ENCODE results near the gene NDC1.

DNA sequence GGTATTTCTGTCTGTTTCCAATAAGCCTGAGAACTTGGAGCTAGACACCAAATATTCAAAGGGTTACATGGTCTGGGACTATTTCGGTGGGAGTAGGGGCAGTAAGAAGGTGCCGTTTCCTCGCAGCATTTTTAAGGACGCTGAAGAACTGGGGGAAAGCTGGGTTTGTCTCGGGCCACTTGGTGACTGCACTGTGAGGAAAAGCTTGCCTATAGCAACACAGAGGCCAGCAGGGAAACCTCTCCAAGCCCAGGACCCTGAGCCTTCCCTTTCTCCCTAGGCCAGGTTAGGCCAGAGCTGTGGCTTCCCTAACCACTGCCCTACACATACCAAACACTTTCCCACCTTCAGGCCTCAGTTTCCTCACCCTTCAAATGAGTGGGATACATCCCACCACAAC, 102.4 kb downstream of the NDC1 start:
- TF ChIP-seq, protein P1, sequence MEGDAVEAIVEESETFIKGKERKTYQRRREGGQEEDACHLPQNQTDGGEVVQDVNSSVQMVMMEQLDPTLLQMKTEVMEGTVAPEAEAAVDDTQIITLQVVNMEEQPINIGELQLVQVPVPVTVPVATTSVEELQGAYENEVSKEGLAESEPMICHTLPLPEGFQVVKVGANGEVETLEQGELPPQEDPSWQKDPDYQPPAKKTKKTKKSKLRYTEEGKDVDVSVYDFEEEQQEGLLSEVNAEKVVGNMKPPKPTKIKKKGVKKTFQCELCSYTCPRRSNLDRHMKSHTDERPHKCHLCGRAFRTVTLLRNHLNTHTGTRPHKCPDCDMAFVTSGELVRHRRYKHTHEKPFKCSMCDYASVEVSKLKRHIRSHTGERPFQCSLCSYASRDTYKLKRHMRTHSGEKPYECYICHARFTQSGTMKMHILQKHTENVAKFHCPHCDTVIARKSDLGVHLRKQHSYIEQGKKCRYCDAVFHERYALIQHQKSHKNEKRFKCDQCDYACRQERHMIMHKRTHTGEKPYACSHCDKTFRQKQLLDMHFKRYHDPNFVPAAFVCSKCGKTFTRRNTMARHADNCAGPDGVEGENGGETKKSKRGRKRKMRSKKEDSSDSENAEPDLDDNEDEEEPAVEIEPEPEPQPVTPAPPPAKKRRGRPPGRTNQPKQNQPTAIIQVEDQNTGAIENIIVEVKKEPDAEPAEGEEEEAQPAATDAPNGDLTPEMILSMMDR (IDR thresholded peaks at IDR 0.05) = no peak
- TF ChIP-seq, protein P2, sequence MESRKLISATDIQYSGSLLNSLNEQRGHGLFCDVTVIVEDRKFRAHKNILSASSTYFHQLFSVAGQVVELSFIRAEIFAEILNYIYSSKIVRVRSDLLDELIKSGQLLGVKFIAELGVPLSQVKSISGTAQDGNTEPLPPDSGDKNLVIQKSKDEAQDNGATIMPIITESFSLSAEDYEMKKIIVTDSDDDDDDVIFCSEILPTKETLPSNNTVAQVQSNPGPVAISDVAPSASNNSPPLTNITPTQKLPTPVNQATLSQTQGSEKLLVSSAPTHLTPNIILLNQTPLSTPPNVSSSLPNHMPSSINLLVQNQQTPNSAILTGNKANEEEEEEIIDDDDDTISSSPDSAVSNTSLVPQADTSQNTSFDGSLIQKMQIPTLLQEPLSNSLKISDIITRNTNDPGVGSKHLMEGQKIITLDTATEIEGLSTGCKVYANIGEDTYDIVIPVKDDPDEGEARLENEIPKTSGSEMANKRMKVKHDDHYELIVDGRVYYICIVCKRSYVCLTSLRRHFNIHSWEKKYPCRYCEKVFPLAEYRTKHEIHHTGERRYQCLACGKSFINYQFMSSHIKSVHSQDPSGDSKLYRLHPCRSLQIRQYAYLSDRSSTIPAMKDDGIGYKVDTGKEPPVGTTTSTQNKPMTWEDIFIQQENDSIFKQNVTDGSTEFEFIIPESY (IDR thresholded peaks at IDR 0.05; ENCODE audit: borderline replicate concordance, low read depth) = no peak
- TF ChIP-seq RCOR1 (IDR thresholded peaks at IDR 0.05; ENCODE audit: low read length) = no peak
- TF ChIP-seq, protein P3, sequence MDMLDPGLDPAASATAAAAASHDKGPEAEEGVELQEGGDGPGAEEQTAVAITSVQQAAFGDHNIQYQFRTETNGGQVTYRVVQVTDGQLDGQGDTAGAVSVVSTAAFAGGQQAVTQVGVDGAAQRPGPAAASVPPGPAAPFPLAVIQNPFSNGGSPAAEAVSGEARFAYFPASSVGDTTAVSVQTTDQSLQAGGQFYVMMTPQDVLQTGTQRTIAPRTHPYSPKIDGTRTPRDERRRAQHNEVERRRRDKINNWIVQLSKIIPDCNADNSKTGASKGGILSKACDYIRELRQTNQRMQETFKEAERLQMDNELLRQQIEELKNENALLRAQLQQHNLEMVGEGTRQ (IDR thresholded peaks at IDR 0.05; ENCODE audit: borderline replicate concordance, low read depth, low read length) = no peak
- no peak for TF ChIP-seq RAD21 (IDR thresholded peaks at IDR 0.05; ENCODE audit: low read length)
- no peak for TF ChIP-seq EZH2phosphoT487 (IDR thresholded peaks at IDR 0.05; ENCODE audit: borderline replicate concordance, low read depth)
- no peak for TF ChIP-seq FOXJ3 (CRISPR knock-in tag; IDR thresholded peaks at IDR 0.05)
- no peak for TF ChIP-seq EP300 (IDR thresholded peaks at IDR 0.05; ENCODE audit: borderline replicate concordance in 1 of 2, low read depth in 1 of 2, low read length in 1 of 2)
- TF ChIP-seq, protein P4, sequence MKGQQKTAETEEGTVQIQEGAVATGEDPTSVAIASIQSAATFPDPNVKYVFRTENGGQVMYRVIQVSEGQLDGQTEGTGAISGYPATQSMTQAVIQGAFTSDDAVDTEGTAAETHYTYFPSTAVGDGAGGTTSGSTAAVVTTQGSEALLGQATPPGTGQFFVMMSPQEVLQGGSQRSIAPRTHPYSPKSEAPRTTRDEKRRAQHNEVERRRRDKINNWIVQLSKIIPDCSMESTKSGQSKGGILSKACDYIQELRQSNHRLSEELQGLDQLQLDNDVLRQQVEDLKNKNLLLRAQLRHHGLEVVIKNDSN (IDR thresholded peaks at IDR 0.05; ENCODE audit: borderline replicate concordance, low read depth) = no peak
- TF ChIP-seq REST (IDR thresholded peaks at IDR 0.05; ENCODE audit: low read depth, low read length) = no peak
- TF ChIP-seq JUND (IDR thresholded peaks at IDR 0.05) = no peak
- no peak for TF ChIP-seq NRF1 (IDR thresholded peaks at IDR 0.05; ENCODE audit: low read depth, low read length)
- no peak for TF ChIP-seq SMC3 (IDR thresholded peaks at IDR 0.05; ENCODE audit: low read depth, low read length)

Data from SK-N-SH (cell line).